Testis (tissue), 2 donors: ENCODE data around the gene GTSF1L.

Experiments
- CTCF ChIP-seq, 3 experiments: fragments of 450-650 bp in 2 of 3; fragments of 200-600 bp in 1 of 3; sonication (generic) in 1 of 3; IDR thresholded peaks; one replicate each; pipeline ENCODE4 v1.5.1; 2016 to 2019; ENCODE audit warnings: antibody characterized with exemption in 3 of 3, mild to moderate bottlenecking in 2 of 3, moderate library complexity in 1 of 3
- POLR2A ChIP-seq: fragments of 450-650 bp; IDR thresholded peaks from one replicate; pipeline ENCODE4 v1.6.1; 2017; ENCODE audit warnings: antibody characterized with exemption, mild to moderate bottlenecking, moderate library complexity

- TF ChIP-seq CTCF (IDR thresholded peaks at IDR 0.05) (no peak), POLR2A (no peak)
Measured at GRCh38 chr20:43724383-43724782, 2.4 kb downstream of the GTSF1L start.
